GM18907 (cell line): ENCODE measurements around the gene RAD21L1.
A peak's percentile ranks its signal among the peaks of the same experiment; 100 is the strongest.
"Not testable (repeated sequence)": the region's sequence is repeated elsewhere in the genome, so short reads cannot be mapped to it uniquely, and the experiment has no call there.

Experiments used
- ATAC-seq: cut with Tn5 transposase; IDR thresholded peaks from one replicate; pipeline ENCODE4 v1.9.1; 2021; ENCODE audit warnings: mild to moderate bottlenecking, moderate library complexity; ENCODE audit not compliant: unreplicated experiment

Gene RAD21L1

DNA sequence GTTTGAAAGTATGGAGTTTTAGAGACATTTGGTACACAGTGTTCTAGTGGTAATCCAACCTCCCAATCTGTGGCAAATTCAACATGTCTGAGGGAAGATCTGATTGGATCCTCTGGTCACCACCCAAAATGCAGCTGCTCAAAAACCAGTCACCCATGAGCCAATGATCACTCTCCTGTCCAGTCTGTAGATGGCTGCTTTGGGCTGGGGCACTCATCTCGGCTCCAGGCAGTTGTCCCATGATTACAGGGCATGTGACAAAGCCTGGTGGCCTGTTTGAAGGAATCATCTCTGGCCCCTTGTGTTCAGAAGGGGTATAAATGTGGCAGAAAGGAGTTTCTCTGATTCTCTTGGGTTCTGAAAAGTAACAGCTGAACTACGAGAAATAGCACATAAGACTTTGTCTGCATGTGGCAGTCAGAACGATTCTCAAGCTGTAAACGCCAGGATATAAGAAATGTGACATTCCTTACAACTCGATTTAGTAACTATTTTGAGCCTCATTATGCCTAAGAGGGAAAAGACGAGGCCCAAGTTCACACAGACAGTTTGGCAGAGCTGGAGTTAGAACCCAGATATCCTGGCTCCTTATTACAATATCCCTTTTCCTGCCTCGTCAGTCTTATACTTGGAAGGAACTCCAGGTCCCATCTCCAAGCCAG, 26.5 kb upstream of the RAD21L1 start:
- no peak for ATAC-seq

DNA sequence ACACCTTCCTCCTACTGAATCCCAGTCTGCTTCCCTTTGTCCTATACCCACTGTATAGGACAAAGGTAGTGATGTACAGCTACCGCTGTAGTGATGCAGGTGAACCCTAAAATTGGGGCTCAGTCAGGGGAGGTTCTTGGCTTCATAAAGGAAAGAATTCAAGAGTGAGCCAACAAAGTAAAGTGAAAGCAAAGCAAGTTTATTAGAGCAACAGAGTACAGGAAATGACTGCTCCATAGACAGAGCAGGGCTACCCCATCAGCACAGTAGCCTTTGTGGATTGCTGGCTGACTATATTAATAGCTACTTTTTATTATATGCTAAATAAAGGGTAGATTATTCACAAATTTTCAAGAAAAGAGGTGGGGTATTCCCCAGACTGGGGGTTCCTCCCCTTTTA, 25.9 kb upstream of the RAD21L1 start:
- ATAC-seq = no peak

DNA sequence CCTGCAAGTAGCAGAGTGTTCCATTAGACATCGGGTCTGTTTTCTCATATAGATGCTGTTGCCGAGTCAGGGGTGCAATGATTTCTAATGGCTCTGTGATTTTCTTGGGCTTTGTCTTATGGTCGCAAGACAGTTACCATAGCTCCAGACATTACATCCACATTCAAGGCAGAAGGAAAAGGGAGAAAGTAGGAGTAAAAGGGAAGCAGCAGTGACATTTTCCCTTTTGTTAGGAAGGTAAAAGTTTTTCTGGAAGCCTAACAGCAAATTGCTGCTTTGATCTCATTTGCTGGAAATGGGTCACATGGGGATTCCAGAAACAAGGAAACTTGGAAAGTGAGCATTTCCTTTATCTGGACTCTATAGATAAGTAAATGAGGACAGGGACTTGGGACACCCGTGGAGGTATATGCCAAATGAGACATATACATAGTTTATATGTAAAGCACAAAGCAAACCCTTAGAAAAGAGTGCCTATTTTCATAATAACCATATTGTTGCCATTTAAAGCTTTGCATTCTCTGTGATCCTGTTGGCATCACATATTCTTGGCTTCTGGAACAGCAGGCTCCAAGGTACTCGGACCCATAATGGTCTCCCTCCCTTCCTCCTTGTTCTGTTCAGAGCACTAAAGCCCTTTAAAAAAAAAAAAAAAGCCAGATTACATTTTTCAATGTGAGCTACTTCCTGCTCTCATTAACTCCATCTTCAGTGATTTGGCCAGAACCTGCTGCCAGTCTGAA, 22.9 kb upstream of the RAD21L1 start, which contains the start of gene C20orf202:
Gene C20orf202, plus strand, starts transcription at position 693 of the 743 bp plus-strand sequence. CDS start 132 bp downstream, outside the sequence.
- no peak for ATAC-seq

DNA sequence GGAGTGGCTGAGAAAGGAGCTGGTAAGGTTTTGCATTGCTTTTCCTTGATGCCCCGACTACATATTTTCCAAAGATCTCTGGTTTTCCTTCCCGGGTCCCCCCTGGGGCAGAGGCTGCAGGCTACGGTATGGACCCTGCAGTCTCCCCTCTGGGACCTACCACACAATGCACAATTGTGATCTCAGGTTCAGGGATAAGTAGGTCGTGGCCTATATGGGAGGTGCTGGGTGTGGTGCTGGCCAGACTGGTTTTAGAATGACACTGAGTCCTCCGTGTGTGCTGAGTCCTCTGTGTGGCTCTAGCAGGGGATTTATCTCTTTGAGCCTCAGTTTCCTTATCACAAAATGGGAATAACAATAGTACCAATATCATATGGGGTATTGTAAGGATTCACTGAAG, 22.2 kb upstream of the RAD21L1 start:
- no peak for ATAC-seq

DNA sequence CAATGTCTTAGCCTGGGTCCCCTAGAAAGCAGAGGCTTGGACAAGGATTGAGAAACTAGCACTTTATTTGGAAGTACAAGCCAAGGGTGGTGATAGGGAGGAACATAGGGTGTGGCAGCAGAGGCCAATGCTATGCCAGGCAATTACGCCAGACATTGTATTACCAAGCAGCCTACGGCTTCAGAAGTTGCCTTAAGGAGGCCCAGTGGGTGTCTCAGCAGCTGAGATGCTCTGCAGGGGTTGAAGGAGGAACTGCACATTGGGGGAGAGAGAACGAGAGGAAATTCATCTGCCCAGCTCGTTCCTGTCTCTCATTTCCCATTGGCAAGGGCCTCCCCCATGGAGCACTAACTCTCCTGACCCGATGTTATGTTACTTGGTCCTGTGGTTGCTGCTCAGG, 21.7 kb upstream of the RAD21L1 start:
- no peak for ATAC-seq

DNA sequence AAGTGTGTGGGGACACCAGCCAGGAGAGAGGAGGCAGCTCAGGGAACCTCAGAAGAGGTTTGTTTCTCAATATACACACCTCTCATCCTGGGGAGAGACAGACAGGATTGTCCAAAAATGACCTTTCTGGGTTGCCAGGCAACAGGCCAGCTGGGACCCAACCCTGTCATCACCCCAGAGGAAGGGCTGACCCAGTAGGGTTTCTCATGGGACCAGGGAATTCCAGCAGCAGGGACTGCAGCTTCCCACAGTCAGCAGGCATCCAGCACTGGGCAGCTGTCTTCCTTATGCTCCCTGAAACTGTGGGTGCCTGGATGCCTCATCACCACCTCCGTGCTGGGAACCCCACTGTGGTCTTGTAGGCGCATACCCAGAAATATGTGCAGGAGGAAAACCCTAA, 21.3 kb upstream of the RAD21L1 start:
- no peak for ATAC-seq

DNA sequence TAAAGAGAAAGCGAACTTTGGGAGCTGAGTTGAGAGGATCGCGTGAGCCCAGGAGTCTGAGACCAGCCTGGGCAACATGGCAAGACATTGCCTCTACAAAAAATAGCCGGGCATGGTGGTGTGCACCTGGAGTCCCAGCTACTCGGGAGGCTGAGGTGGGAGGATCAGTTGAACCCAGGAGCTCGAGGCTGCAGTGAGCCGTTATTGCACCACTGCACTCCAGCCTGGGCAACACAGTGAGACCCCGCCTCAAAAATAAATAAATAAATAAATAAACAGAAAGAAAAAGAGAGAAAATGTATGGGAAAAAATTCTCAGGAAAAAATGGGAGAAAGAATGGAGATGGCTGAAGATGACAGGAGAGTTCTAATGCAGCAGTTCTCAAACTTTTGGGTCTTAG, 20.0 kb upstream of the RAD21L1 start:
- ATAC-seq = no peak

DNA sequence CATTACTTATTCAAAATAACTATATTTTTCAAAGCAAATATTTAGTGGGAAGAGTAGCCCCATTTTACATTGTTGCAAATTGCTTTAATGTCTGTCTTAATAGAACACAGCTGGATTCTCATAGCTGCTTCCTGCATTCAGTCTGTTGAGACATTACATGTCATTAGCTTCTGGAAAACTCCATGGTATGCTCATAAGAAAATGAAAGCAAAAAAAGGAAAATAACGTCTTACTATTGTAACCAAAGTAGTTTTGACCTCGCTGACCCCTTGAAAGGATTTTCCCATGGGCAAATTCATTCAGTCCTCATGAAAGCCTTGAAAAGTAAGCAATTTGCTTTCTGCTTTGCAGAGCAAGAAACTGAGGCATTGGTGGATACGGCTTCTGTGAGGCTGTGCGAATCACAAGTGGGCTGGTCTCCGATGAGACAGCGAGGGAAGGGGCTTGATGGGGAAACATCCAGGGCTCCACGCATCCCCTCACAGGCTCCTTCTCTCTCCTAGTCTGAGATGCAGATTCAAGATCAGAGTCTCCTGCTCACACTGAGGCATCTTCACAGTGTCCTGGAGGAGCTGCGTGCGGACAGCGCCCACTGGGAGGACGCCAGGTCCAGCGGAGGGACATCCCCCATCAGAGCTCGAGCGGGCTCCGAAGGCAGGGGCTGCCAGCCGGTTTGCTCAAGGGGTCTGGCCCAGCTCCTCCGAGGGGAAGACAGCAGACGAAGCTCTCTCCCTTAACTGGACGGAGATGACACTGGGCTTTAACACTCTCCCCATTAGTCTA, 19.3 kb upstream of the RAD21L1 start:
- ATAC-seq = no peak

DNA sequence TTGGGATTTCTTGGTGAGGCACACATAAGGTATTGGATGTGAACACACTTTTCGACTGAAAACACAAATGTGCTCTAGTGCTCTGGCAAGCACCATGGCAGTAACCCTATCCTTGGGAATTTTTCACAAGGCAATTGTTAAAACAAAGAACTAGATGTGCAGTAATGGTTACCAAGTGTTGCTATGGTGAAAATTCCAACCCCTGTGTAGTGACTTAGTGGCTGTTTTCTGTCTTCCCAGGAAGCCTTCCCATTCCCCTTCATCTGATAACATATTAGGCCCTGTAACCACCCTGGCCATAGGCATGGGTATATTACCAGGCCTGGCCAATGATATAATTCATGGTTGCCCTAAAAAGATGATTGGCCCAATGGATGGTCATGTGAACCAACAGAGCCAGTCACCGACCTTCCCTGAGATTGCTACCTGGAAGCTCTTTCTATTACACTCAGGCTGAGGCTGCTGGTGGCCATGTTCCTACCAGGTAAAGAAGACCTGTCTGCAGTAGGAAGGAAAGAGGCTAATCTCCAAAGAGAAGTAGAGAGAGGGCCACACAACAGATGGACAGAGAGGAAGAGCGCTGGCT, 18.5 kb upstream of the RAD21L1 start:
- ATAC-seq = no peak

DNA sequence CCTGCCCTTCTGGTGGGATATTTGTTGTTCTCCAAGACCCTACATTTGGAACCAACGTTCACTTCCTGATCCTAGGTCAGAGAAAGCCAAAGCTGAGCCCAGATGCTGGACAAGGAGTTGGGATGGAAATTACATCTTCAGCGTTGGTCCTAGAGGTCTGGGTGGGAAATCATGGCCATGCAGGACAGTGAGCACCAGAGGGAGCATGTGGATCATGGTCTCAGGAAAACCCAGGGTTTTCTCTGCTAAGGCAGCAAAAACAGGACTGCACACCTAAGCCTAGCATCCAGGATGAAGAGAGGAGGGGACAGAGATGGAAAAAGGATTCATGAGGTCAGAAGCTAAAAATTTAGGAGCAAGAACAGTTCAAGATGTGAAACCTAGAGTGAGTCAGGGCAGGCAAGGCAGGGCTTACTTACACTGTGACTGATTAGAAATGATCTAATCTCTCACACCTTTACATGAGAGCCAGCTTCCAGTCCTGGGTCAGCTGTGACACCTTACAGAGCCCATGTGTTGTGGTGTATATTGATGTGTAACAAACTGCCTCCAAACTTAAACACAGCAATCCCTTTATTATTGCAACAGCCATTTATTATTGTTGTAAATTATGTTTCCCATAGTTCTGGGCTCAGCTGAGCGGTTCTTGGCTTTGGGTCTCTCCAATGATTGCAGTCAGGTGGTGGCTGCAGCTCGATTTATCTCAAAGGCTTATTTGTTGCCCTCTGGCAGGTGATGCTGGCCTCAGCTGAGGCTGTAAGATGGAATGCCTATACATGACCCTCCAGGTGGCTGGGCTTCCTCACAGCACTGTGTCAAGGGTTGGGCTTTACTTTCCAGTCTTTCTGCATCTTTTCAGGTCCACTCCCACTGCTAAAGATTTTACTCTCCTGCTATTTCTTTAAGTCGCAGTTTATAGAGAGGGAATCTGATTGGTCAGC, 16.1 kb upstream of the RAD21L1 start:
- no peak for ATAC-seq

DNA sequence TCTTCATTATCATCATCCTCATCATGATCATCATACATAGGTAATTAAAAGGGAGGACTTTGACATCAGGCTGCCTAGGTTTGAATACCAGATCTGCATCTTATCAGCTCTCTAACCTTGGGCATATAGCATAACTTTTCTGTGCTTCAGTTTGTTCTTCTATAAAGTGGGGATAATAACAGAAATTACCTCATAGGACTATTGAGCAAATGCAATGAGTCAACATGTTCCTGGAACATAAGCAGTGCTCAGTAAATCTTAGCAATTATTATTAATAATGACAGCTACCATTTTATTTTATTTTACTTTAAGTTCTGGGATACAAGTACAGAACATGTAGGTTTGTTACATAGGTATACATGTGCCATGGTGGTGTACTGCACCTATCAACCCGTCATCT, 15.3 kb upstream of the RAD21L1 start:
- ATAC-seq = no peak

DNA sequence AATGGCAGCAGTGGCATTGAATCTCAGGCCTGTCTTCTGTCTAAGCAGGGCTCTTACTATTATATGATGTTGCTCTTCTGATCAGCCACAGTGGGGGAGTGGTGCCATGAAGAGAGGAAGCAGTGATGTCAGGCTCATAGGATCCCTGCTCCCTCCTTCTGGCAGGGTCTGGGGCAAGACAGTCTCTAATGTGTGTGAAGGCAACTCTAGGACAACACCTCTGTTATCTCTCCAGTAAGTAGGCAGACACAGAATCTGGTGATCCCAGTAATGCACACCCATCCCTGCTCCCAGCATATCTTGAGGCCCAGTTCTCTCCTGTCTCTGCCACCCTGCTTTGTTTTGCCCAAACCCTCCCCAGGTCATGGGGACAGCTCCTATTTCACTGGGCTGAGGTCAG, 13.8 kb upstream of the RAD21L1 start:
- ATAC-seq = no peak

DNA sequence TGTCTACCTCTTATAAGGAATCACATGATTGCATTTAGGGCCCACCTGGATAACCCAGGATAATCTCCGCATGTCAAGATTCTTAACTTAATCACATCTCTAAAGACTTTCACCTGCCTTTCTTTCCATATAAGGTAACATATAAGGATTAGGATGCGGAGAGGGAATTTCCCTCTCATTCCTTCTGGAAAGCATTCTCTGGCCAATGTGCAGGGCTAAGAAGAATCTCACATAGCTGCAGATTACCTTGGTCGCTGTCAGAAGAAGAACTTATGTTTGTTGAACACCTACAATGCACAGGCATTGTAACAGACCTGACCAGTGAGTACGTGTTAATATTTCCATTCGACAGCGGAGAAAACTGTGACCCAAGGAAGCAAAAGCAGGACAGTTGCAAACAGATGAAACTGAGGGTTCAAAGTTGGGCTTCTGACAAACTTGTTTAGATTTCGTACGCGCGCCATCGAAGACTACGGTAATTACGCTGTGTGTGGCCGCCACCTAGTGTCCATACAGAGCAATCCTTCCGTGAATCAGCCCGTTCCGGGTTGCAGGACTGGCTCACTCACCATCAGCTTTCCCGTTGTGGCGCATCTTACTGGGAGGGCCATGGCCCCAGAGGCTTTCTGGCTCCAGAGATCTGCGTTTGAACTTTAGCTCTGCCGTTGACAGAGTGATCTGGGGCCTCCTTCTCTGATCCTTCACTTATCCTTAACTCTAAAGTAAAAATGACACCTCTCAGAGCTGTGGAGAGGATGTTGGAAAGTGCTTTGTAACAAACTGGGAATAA, 13.0 kb upstream of the RAD21L1 start:
- peak; percentile 58 for ATAC-seq

DNA sequence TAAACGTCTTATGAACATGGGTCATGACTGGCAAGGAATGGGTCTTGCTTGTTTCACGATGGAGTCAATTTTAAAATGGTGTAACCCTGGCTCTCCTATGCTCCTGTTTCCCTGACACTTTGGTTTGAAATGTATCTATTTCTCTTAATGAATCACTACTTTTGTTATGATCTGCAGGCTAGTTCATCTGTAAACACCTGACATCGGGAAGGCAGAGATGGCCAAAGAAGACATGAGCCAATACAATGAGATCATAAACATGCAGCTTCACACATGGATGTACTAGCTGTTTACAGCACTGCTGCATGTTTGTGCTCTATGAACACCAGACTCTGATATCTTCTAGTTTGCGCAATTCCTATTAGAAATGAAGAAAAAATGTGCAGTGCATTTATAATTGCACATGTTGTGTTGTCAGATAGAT, 11.0 kb upstream of the RAD21L1 start:
- ATAC-seq = no peak

DNA sequence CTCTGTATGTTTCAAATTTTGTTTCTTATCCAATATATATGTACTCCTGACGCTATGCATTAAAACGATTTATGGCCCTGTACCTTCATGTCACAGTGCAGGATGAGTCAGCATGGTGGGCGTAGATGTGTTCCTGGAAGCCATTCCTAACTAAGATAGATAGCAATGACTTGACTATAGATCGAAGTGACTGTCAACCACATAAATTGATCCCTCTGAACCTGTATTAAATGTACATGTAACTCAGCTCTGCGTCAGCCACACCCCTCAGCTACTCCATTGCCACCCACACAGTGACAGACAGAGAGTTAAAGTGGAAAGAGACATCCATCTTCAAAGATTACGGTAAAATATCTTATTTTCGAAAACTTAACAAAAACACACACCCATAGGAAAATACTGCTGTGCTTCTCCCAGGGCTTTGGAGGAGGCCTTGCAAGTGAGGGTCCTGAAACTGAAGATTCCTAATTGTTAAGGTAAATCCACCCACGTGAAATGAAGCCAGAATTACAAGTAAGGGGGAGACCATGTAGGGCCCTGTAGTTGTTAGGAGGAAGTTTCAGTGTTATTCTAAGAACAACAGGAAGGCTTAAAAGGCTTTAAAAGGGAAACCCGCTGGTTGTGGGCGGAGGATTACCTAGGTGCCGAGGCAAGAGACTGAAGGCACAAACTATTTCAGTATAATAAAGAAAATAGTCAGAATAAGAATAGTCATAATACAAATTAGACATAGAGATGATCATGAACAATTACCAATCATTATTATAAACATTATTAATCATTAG, 10.3 kb upstream of the RAD21L1 start:
- ATAC-seq = no peak

DNA sequence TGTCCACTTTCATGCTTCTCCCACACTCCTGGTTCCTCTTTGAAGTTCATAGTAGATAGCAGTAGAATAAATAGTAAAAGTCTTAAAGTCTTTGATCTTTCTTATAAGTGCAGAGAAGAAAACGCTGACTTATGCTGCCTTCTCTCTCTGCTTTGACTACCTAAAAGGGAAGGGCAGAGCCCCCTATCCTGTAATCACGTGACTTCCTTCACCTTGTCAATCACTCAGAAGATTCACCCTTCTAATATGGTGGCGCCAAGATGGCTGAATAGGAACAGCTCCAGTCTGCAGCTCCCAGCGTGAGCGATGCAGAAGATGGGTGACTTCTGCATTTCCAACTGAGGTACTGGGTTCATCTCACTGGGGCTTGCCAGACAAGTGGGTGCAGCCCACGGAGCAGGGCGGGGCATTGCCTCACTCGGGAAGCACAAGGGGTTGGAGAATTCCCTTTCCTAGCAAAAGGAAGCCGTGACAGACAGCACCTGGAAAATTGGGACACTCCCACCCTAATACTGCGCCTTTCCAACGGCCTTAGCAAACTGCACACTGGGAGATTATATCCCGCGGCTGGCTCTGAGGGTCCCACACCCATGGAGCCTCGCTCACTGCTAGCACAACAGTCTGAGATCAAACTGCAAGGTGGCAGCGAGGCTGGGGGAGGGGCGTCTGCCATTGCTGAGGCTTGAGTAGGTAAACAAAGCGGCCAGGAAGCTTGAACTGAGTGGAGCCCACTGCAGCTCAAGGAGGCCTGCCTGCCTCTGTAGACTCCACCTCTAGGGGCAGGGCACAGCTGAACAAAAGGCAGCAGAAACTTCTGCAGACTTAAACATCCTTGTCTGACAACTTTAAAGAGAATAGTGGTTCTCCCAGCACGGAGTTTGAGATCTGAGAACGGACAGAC, 9.1 kb upstream of the RAD21L1 start:
- ATAC-seq = not testable (repeated sequence)

DNA sequence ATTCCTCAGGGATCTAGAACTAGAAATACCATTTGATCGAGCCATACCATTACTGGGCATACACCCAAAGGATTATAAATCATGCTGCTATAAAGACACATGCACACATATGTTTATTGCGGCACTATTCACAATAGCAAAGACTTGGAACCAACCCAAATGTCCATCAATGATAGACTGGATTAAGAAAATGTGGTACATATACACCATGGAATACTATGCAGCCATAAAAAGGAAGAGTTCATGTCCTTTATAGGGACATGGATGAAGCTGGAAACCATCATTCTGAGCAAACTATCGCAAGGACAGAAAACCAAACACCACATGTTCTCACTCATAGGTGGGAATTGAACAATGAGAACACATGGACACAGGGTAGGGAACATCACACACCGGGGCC, 3.1 kb upstream of the RAD21L1 start:
- ATAC-seq = not testable (repeated sequence)
